COLO668 (cell line): ENCODE measurements around the gene LYL1.

Experiments
- DNase-seq: peaks from one replicate; lab custom pipeline; 2025; ENCODE audit not compliant: unreplicated experiment; lab: John Stamatoyannopoulos, UW

The LYL1 gene

GRCh38 chr19:13058951-13059660, 43.6 kb downstream of the LYL1 start:
- no peak for DNase-seq

GRCh38 chr19:13057744-13058143, 44.9 kb downstream of the LYL1 start:
- no peak for DNase-seq

- peak; percentile 49 for DNase-seq
Measured at GRCh38 chr19:13057147-13057572, 45.5 kb downstream of the LYL1 start.

GRCh38 chr19:13056052-13056660, 46.5 kb downstream of the LYL1 start:
- DNase-seq, result no peak

GRCh38 chr19:13055213-13056051, 47.2 kb downstream of the LYL1 start:
- no peak for DNase-seq

GRCh38 chr19:13054626-13055212, 47.9 kb downstream of the LYL1 start:
- DNase-seq, result no peak

- no peak for DNase-seq
Measured at GRCh38 chr19:13053761-13054625, 48.7 kb downstream of the LYL1 start.

- no peak for DNase-seq
Measured at GRCh38 chr19:13053238-13053637, 49.4 kb downstream of the LYL1 start.

- no peak for DNase-seq
Measured at GRCh38 chr19:13052447-13053175, 50.0 kb downstream of the LYL1 start.

GRCh38 chr19:13051557-13052165, 51.0 kb downstream of the LYL1 start:
- DNase-seq, result peak; percentile 66

GRCh38 chr19:13050274-13050673, 52.4 kb downstream of the LYL1 start:
- DNase-seq, result no peak
